Endothelial cell of umbilical vein (primary cell): ENCODE measurements around the gene LATS2. TPM values are rescaled to one million over a fixed set of nuclear protein-coding genes. Genes with fewer than 3 reads are reported as not detected.
A peak's percentile ranks its signal among the peaks of the same experiment; 100 is the strongest.

Experiments used
- BruUV-seq: library from RNA; stranded (reverse); fragments of 400-500 nt; replicated peaks from 2 replicates; lab custom pipeline; 2021; lab: Mats Ljungman, UMichigan
- CTCF ChIA-PET: fragments of 300-600, 350-600 bp; sonication (Branson Sonifier 250); formaldehyde crosslinking; loops from one replicate; lab custom pipeline; 2021; ENCODE audit warnings: antibody characterized with exemption, inconsistent platforms; lab: Charles Lee
- POLR2A ChIA-PET: fragments of 300-600, 350-600 bp; sonication (Branson Sonifier 250); formaldehyde crosslinking; loops from one replicate; lab custom pipeline; 2021; ENCODE audit warnings: antibody characterized with exemption, inconsistent platforms; lab: Charles Lee
- DNase-seq: peaks from one replicate; pipeline ENCODE4 v3.0.0-alpha.2; 2011; ENCODE audit warnings: low read depth, low spot score
- FAIRE-seq: peaks from 2 replicates; lab custom pipeline; 2011; peaks lifted over from hg19 to GRCh38; lab: Jason Lieb, UNC
- H2AFZ ChIP-seq: 2 replicates; pipeline ENCODE4 v1.6.0; 2012; ENCODE audit warnings: low read depth, low read length, control low read depth, inconsistent platforms
- H3K27ac ChIP-seq: 2 replicates; pipeline ENCODE4 v1.5.1; 2011; ENCODE audit warnings: low read depth, mild to moderate bottlenecking, control low read depth, low read length, moderate library complexity; ENCODE audit not compliant: insufficient read depth
- H3K27me3 ChIP-seq, 2 experiments: 2 replicates each; pipeline versions ENCODE4 v1.6.0 to v1.6.1; 2011; ENCODE audit warnings: low read length in 2 of 2, mixed read lengths in 1 of 2; ENCODE audit not compliant: control insufficient read depth in 2 of 2, insufficient read depth in 2 of 2
- H3K36me3 ChIP-seq, 2 experiments: 2 replicates in 1 of 2; 3 replicates in 1 of 2; pipeline ENCODE4 v1.5.1; 2011; ENCODE audit warnings: low read length in 2 of 2, mild to moderate bottlenecking in 1 of 2, moderate library complexity in 1 of 2; ENCODE audit not compliant: control insufficient read depth in 2 of 2, insufficient read depth in 2 of 2; ENCODE audit errors: extremely low read depth in 1 of 2
- H3K4me1 ChIP-seq: 3 replicates; pipeline ENCODE4 v1.5.1; 2011; ENCODE audit warnings: mild to moderate bottlenecking, low read length; ENCODE audit not compliant: control insufficient read depth, insufficient read depth; ENCODE audit errors: extremely low read depth
- H3K4me2 ChIP-seq: 2 replicates; pipeline ENCODE4 v1.6.1; 2011; ENCODE audit warnings: low read length, control low read depth, mixed read lengths; ENCODE audit not compliant: insufficient read depth
- H3K4me3 ChIP-seq, 3 experiments: fragments of 200-600 bp in 1 of 3; sonication (generic), shearing (Covaris generic) in 1 of 3; replicated peaks in 1 of 3; 2 replicates each; pipeline ENCODE4 v1.5.1; 2011 to 2016; ENCODE audit warnings: control low read depth in 3 of 3, low read length in 3 of 3, mild to moderate bottlenecking in 2 of 3, inconsistent platforms in 1 of 3, low read depth in 1 of 3, moderate library complexity in 1 of 3; ENCODE audit not compliant: insufficient read depth in 1 of 3
- H3K79me2 ChIP-seq: 2 replicates; pipeline ENCODE4 v1.6.0; 2012; ENCODE audit warnings: low read length, inconsistent platforms; ENCODE audit not compliant: control insufficient read depth, insufficient read depth
- H3K9ac ChIP-seq: replicated peaks from 2 replicates; pipeline ENCODE3; 2011; ENCODE audit warnings: low read length, control low read depth; ENCODE audit not compliant: insufficient read depth; ENCODE audit errors: extremely low read depth
- H3K9me1 ChIP-seq: replicated peaks from 3 replicates; pipeline ENCODE4 v1.6.0; 2011; ENCODE audit warnings: mild to moderate bottlenecking, low read length; ENCODE audit not compliant: control insufficient read depth, insufficient read depth; ENCODE audit errors: extremely low read depth
- H3K9me3 ChIP-seq: replicated peaks from 2 replicates; pipeline ENCODE4 v1.5.1; 2012; ENCODE audit warnings: low read length, inconsistent platforms; ENCODE audit not compliant: control insufficient read depth, insufficient read depth
- H4K20me1 ChIP-seq: replicated peaks from 2 replicates; pipeline ENCODE3; 2011; ENCODE audit warnings: mild to moderate bottlenecking, low read length; ENCODE audit not compliant: control insufficient read depth, insufficient read depth; ENCODE audit errors: extremely low read depth
- EZH2 ChIP-seq: IDR thresholded peaks from 2 replicates; pipeline ENCODE4 v1.6.1; 2012; ENCODE audit warnings: borderline replicate concordance, low read depth, mild to moderate bottlenecking, moderate library complexity, low read length, inconsistent platforms; ENCODE audit not compliant: severe bottlenecking
- FOS ChIP-seq: IDR thresholded peaks from 2 replicates; pipeline ENCODE4 v1.6.1; 2011; ENCODE audit warnings: mild to moderate bottlenecking, low read length, moderate library complexity, borderline replicate concordance; ENCODE audit not compliant: insufficient read depth
- GATA2 ChIP-seq: IDR thresholded peaks from 2 replicates; pipeline ENCODE4 v1.7.0; 2011; ENCODE audit warnings: low read depth, mild to moderate bottlenecking, moderate library complexity, mixed read lengths, low read length; ENCODE audit not compliant: insufficient read length, insufficient read depth
- JUN ChIP-seq: IDR thresholded peaks from 2 replicates; pipeline ENCODE4 v1.6.1; 2011; ENCODE audit warnings: borderline replicate concordance, low read depth; ENCODE audit not compliant: insufficient read length, insufficient read depth
- MAX ChIP-seq: IDR thresholded peaks from 2 replicates; pipeline ENCODE4 v1.6.1; 2011; ENCODE audit not compliant: insufficient read depth, insufficient read length
- MYC ChIP-seq: IDR thresholded peaks from one replicate; pipeline ENCODE4 v1.6.1; 2011; ENCODE audit warnings: mild to moderate bottlenecking, low read depth, low read length
- POLR2A ChIP-seq: IDR thresholded peaks from 2 replicates; pipeline ENCODE4 v1.6.1; 2012; ENCODE audit warnings: low read depth, mild to moderate bottlenecking, control low read depth, low read length
- POLR2AphosphoS5 ChIP-seq: IDR thresholded peaks from 2 replicates; pipeline ENCODE4 v1.6.1; 2012; ENCODE audit warnings: low read depth, mild to moderate bottlenecking, control low read depth, low read length, moderate library complexity; ENCODE audit not compliant: insufficient read depth
- dilution Hi-C: fragments of 300-500 bp; cut with MboI; formaldehyde crosslinking; loops from one replicate; pipeline ENCODE4 v1.15.0; 2019; ENCODE audit warnings: low sequenced_read_pairs; ENCODE audit not compliant: extremely low pct_ligation_motif_present
- intact Hi-C: fragments of 100-400 bp; cut with micrococcal nuclease; formaldehyde crosslinking; loops from one replicate; pipeline ENCODE4 v1.10.0; 2022
- polyA plus RNA-seq, 4 experiments: library from polyadenylated mRNA; depleted of rRNA in 3 of 4; stranded (reverse) in 3 of 4; unstranded in 1 of 4; fragments of >200 nt; gene quantifications; 2 replicates each; pipeline versions ENCODE4 v1.2.1 to v1.2.3, GENCODE V29; 2011 to 2012; ENCODE audit warnings: missing spikeins in 1 of 4
- total RNA-seq: library from RNA; stranded (reverse); gene quantifications from 2 replicates; pipeline ENCODE4 v1.2.3, GENCODE V29; 2021
- TF ChIP-seq, protein P1 (sequence below), 2 donors: IDR thresholded peaks; 1 replicate in 1 of 2; 2 replicates in 1 of 2; pipeline ENCODE4 v1.5.1; 2011; ENCODE audit warnings: low read length in 2 of 2, mild to moderate bottlenecking in 2 of 2, moderate library complexity in 2 of 2, control low read depth in 1 of 2, inconsistent platforms in 1 of 2, low read depth in 1 of 2; ENCODE audit not compliant: insufficient read depth in 1 of 2; ENCODE audit errors: extremely low read depth in 1 of 2

LATS2 gene
- total and polyA plus RNA-seq, 2 donors (not counting 3 experiments of a cell fraction or from before 2014, with no cell fraction given), result 33.5 to 67.6 TPM

DNA sequence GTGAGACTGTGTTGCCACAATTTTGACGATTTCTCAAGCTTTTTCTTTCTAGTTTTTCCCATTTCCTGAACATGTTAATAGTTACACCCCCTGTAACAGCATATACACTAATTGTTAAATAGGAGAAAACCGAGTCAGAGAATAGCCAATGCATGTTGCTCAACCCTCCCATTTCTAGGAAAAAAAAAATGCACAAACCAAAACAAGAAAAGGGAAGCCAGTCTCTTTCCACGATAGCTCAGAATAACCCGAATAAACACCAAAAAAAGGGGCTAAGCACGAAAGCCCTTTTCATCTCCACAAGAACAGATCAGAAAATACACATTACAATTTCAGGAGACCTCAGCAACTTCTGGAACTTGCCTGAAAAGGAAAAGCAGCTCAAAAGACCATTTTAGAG, 16.3 kb downstream of the LATS2 start:
- H3K4me3 ChIP-seq, result no peak overlapping the region
- peaks cover 2 to 15% of the 10 kb centered on the region in 2 experiments for H3K36me3 ChIP-seq
- no peak for TF ChIP-seq POLR2AphosphoS5
- H3K4me2 ChIP-seq, result peak overlapping the region; percentile 73
- H4K20me1 ChIP-seq, result peaks cover 14% of the 10 kb centered on the region
- intact Hi-C loops (loop anchor here (2.0 kb wide), 1 partner anchor 14 kb away; no protein-coding TSS in a partner anchor), dilution Hi-C loops (no loop called here)
- DNase-seq (no peak), FAIRE-seq (no peak)
- H3K4me1 ChIP-seq, result peaks cover 64% of the 10 kb centered on the region
- ChIA-PET CTCF (interaction anchor here (0.9 to 1.5 kb wide), 4 partner anchors 11 to 88 kb away, joined by 3 to 4 read pairs (median 4); no protein-coding TSS in a partner anchor), POLR2A (no interaction called here)
- H3K27ac ChIP-seq, result peak overlapping the region; percentile 50
- BruUV-seq, result no TSS peak
- H3K9ac ChIP-seq, result no peak overlapping the region
- peaks cover 98% of the 10 kb centered on the region for H3K79me2 ChIP-seq
- H3K9me3 ChIP-seq, result no peaks in the 10 kb centered on the region
- H3K27me3 ChIP-seq, result no peaks in the 10 kb centered on the region
- H3K9me1 ChIP-seq, result no peaks in the 10 kb centered on the region
- H2AFZ ChIP-seq, result no peak overlapping the region

- FAIRE-seq, result no peak
- no peak overlapping the region for H3K27ac ChIP-seq
Observed at GRCh38 chr13:21043898-21044297, 17.5 kb downstream of the LATS2 start.

More at GRCh38 chr13:21043898-21044297, 17.5 kb downstream of the LATS2 start:
- Histone ChIP-seq H3K4me1 (peaks cover 74% of the 10 kb centered on the region), H3K27me3 (no peaks in the 10 kb centered on the region), H3K36me3 (peaks cover 2 to 13% of the 10 kb centered on the region in 2 experiments), H2AFZ (no peak overlapping the region), H3K4me2 (no peak overlapping the region), H3K79me2 (peaks cover 90% of the 10 kb centered on the region), H3K9ac (no peak overlapping the region), H3K9me3 (no peaks in the 10 kb centered on the region), H3K9me1 (no peaks in the 10 kb centered on the region), H3K4me3 (no peak overlapping the region), H4K20me1 (peaks cover 12% of the 10 kb centered on the region)
- dilution Hi-C loops, result no loop called here
- no TSS peak for BruUV-seq
- ChIA-PET POLR2A (interaction anchor here (0.7 kb wide), 1 partner anchor 9 kb away, joined by 3 read pairs; no protein-coding TSS in a partner anchor), CTCF (interaction anchor here (1.0 to 1.5 kb wide), 4 partner anchors 16 to 26 kb away, joined by 3 to 4 read pairs (median 4); partner anchors contain the start of gene LATS2)
- intact Hi-C loops, result loop anchor here (2.0 kb wide), 1 partner anchor 15 kb away; no protein-coding TSS in a partner anchor
- TF ChIP-seq, protein P1, sequence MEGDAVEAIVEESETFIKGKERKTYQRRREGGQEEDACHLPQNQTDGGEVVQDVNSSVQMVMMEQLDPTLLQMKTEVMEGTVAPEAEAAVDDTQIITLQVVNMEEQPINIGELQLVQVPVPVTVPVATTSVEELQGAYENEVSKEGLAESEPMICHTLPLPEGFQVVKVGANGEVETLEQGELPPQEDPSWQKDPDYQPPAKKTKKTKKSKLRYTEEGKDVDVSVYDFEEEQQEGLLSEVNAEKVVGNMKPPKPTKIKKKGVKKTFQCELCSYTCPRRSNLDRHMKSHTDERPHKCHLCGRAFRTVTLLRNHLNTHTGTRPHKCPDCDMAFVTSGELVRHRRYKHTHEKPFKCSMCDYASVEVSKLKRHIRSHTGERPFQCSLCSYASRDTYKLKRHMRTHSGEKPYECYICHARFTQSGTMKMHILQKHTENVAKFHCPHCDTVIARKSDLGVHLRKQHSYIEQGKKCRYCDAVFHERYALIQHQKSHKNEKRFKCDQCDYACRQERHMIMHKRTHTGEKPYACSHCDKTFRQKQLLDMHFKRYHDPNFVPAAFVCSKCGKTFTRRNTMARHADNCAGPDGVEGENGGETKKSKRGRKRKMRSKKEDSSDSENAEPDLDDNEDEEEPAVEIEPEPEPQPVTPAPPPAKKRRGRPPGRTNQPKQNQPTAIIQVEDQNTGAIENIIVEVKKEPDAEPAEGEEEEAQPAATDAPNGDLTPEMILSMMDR (IDR thresholded peaks at IDR 0.05; ENCODE audit: extremely low read depth in 1 of 2, insufficient read depth in 1 of 2, low read depth in 1 of 2, low read length in 2 of 2), result no peak
- no peak for TF ChIP-seq JUN
- TF ChIP-seq POLR2AphosphoS5, result no peak
- no peak for TF ChIP-seq POLR2A
- no peak for TF ChIP-seq EZH2
- no peak for TF ChIP-seq FOS
- TF ChIP-seq MYC, result no peak
- TF ChIP-seq MAX, result no peak
- TF ChIP-seq GATA2, result no peak
- no peak for DNase-seq
